ENCODE results near the gene MAFG. TPM values are rescaled to one million over a fixed set of nuclear protein-coding genes. Genes with fewer than 3 reads are reported as not detected.

Gene MAFG
- total RNA-seq, 2 experiments from 2014 or later: 22.7 to 33.6 TPM

GRCh38 chr17:81898029-81898866, 29.3 kb downstream of the MAFG start:
- Histone ChIP-seq H3K4me1 (ENCODE audit: insufficient read depth, low read length, poor library complexity, severe bottlenecking) (peaks cover 16% of the 10 kb centered on the region), H3K9me2 (ENCODE audit: insufficient read depth, low read length) (no peaks in the 10 kb centered on the region), H4K20me1 (ENCODE audit: insufficient read depth, low read length) (no peaks in the 10 kb centered on the region), H3K79me2 (ENCODE audit: insufficient read depth, low read depth, low read length) (peaks cover 15% of the 10 kb centered on the region; the same call in 1 of the 2 replicates), H3K4me3 (ENCODE audit: low read depth, low read length, poor library complexity, severe bottlenecking) (no peak overlapping the region), H2AFZ (ENCODE audit: low read length) (no peak overlapping the region), H3K4me2 (ENCODE audit: low read length) (no peak overlapping the region), H3K36me3 (ENCODE audit: insufficient read depth, low read length) (peaks cover 61% of the 10 kb centered on the region), H3K9me3 (ENCODE audit: low read length) (no peaks in the 10 kb centered on the region), H3K27ac (ENCODE audit: low read depth, low read length, poor library complexity, severe bottlenecking) (no peak overlapping the region)
- POLR2A ChIA-PET: interaction anchor here (0.7 kb wide), 1 partner anchor 18 kb away, joined by 5 read pairs; no protein-coding TSS in a partner anchor
- CTCF ChIA-PET (ENCODE audit: unreplicated experiment): no interaction called here
- TF ChIP-seq EZH2phosphoT487 (IDR thresholded peaks at IDR 0.05; ENCODE audit: borderline replicate concordance, low read depth, low read length) (no peak), CTCF (conservative IDR thresholded peaks at IDR 0.05; ENCODE audit: low read length) (no peak)
- intact Hi-C loops (cut with micrococcal nuclease; ENCODE audit: unreplicated experiment): no loop called here
- DNase-seq (ENCODE audit: low spot score): no peak
- no TSS peak for BruUV-seq (replicated peaks)

DNA sequence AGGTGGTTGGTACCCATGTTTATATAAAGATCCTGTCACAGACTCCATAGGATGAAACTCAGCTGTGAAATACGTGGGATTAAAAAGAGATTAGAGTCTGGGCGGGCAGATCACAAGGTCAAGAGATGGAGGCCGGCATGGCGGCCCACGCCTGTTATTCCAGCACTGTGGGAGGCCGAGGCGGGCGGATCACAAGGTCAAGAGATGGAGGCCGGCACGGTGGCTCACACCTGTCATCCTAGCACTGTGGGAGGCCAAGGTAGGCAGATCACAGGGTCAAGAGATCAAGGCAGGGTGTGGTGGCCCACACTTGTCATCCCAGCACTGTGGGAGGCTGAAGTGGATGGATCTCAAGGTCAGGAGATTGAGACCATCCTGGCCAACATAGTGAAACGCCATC, 32.1 kb downstream of the MAFG start:
- no peaks in the 10 kb centered on the region for H3K9me2 ChIP-seq (ENCODE audit: insufficient read depth, low read length)
- peaks cover 23% of the 10 kb centered on the region for H3K4me1 ChIP-seq (ENCODE audit: insufficient read depth, low read length, poor library complexity, severe bottlenecking)
- H2AFZ ChIP-seq (ENCODE audit: low read length): no peak overlapping the region
- intact Hi-C loops (cut with micrococcal nuclease; ENCODE audit: unreplicated experiment): no loop called here
- TF ChIP-seq EZH2phosphoT487 (IDR thresholded peaks at IDR 0.05; ENCODE audit: borderline replicate concordance, low read depth, low read length): no peak
- no peak for TF ChIP-seq CTCF (conservative IDR thresholded peaks at IDR 0.05; ENCODE audit: low read length)
- CTCF ChIA-PET (ENCODE audit: unreplicated experiment): no interaction called here
- no peaks in the 10 kb centered on the region for H3K9me3 ChIP-seq (ENCODE audit: low read length)
- peaks cover 61% of the 10 kb centered on the region for H3K36me3 ChIP-seq (ENCODE audit: insufficient read depth, low read length)
- POLR2A ChIA-PET: no interaction called here
- H3K79me2 ChIP-seq (ENCODE audit: insufficient read depth, low read depth, low read length): peaks cover 35% of the 10 kb centered on the region
- BruUV-seq (replicated peaks): no TSS peak
- peaks cover 2% of the 10 kb centered on the region; the same call in 1 of the 2 replicates for H4K20me1 ChIP-seq (ENCODE audit: insufficient read depth, low read length)
- DNase-seq (ENCODE audit: low spot score): no peak
- H3K27ac ChIP-seq (ENCODE audit: low read depth, low read length, poor library complexity, severe bottlenecking): no peak overlapping the region
- H3K4me2 ChIP-seq (ENCODE audit: low read length): no peak overlapping the region
- H3K4me3 ChIP-seq (ENCODE audit: low read depth, low read length, poor library complexity, severe bottlenecking): no peak overlapping the region

GRCh38 chr17:81891303-81891552, 36.3 kb downstream of the MAFG start:
- ChIA-PET CTCF (ENCODE audit: unreplicated experiment) (no interaction called here), POLR2A (interaction anchor here (1.8 kb wide), 1 partner anchor 17 kb away, joined by 4 read pairs; no protein-coding TSS in a partner anchor)
- H3K4me2 ChIP-seq (ENCODE audit: low read length): peak overlapping the region; percentile 92
- intact Hi-C loops (cut with micrococcal nuclease; ENCODE audit: unreplicated experiment): loop anchor here (1.0 to 5.0 kb wide), 6 partner anchors 17 to 131 kb away; partner anchors contain the start of genes ARHGDIA, CENPX, MCRIP1 and PCYT2
- no peak overlapping the region for H2AFZ ChIP-seq (ENCODE audit: low read length)
- DNase-seq (ENCODE audit: low spot score): no peak
- no peak for TF ChIP-seq CTCF (conservative IDR thresholded peaks at IDR 0.05; ENCODE audit: low read length)
- no peak for TF ChIP-seq EZH2phosphoT487 (IDR thresholded peaks at IDR 0.05; ENCODE audit: borderline replicate concordance, low read depth, low read length)
- peaks cover 35% of the 10 kb centered on the region for H3K4me1 ChIP-seq (ENCODE audit: insufficient read depth, low read length, poor library complexity, severe bottlenecking)
- peak overlapping the region; percentile 77 for H3K4me3 ChIP-seq (ENCODE audit: low read depth, low read length, poor library complexity, severe bottlenecking)
- H3K9me2 ChIP-seq (ENCODE audit: insufficient read depth, low read length): no peaks in the 10 kb centered on the region
- peak overlapping the region; percentile 91 for H3K27ac ChIP-seq (ENCODE audit: low read depth, low read length, poor library complexity, severe bottlenecking)
- H4K20me1 ChIP-seq (ENCODE audit: insufficient read depth, low read length): peaks cover 22% of the 10 kb centered on the region
- H3K9me3 ChIP-seq (ENCODE audit: low read length): no peaks in the 10 kb centered on the region
- peaks cover 70% of the 10 kb centered on the region for H3K79me2 ChIP-seq (ENCODE audit: insufficient read depth, low read depth, low read length)
- H3K36me3 ChIP-seq (ENCODE audit: insufficient read depth, low read length): peaks cover 64% of the 10 kb centered on the region
- BruUV-seq (replicated peaks): no TSS peak

Measured in OCI-LY7 (cell line).